Erythroblast (primary cell): Measurements from ENCODE around the gene PLA2G6.

Experiments
- GATA1 ChIP-seq: IDR thresholded peaks from 2 replicates; pipeline ENCODE4 v1.6.1; 2011; ENCODE audit warnings: low read depth, mild to moderate bottlenecking, control low read depth, low read length, moderate library complexity
- POLR2A ChIP-seq: IDR thresholded peaks from 2 replicates; pipeline ENCODE4 v1.6.1; 2011; ENCODE audit warnings: mild to moderate bottlenecking, low read length

DNA sequence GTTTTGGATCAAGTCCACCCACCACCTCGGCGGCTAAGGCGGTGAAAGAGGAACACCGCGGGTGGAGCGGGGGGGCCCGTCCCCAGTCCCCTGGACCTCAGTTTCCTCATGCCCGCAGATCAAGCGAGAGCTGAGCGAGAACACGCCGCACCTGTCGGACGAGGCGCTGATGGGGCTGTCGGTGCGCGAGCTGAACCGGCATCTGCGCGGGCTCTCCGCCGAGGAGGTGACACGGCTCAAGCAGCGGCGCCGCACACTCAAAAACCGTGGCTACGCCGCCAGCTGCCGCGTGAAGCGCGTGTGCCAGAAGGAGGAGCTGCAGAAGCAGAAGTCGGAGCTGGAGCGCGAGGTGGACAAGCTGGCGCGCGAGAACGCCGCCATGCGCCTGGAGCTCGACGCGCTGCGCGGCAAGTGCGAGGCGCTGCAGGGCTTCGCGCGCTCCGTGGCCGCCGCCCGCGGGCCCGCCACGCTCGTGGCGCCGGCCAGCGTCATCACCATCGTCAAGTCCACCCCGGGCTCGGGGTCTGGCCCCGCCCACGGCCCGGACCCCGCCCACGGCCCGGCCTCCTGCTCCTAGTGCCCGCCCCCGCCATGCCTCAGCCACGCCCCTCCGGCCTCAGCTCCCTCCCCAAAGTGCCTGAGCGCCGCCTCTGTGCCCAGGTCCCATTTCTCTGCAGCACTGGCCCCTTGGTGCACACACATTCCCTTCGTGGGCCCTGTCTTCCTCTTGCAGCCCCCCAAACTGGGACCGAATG, 32.8 kb upstream of the PLA2G6 start:
- TF ChIP-seq POLR2A (no peak), GATA1 (no peak)
